ENCODE measurements around the gene EXTL2. TPM values are rescaled to one million over a fixed set of nuclear protein-coding genes. Genes with fewer than 3 reads are reported as not detected.

The EXTL2 gene
- total RNA-seq, 1 experiment from 2014 or later: 37.9 TPM

GRCh38 chr1:100861379-100861778 lies 33.3 kb downstream of the EXTL2 start:
- no peaks in the 10 kb centered on the region for H3K23me2 ChIP-seq (ENCODE audit: insufficient read length, low read depth, low read length, poor library complexity, severe bottlenecking)

More at GRCh38 chr1:100861379-100861778, 33.3 kb downstream of the EXTL2 start:
- Mint-ChIP-seq H3K27ac (no peak overlapping the region), H3K36me3 (ENCODE audit: insufficient read depth in 1 of 3, low read depth in 3 of 3) (no peaks in the 10 kb centered on the region), H3K9me3 (no peaks in the 10 kb centered on the region; a peak in 1 of 5 replicates), H3K4me3 (no peak overlapping the region), H3K4me1 (peaks cover 10% of the 10 kb centered on the region in 2 experiments), H3K27me3 (ENCODE audit: low read depth) (no peaks in the 10 kb centered on the region; the same call in 1 of the 2 replicates)
- no peak overlapping the region for H4K8ac ChIP-seq (replicated peaks; ENCODE audit: insufficient read length, low read depth, low read length)
- H3K23ac ChIP-seq (ENCODE audit: insufficient read length, low read depth, low read length): no peak overlapping the region
- H2BK12ac ChIP-seq (ENCODE audit: insufficient read length, low read depth, low read length): no peak overlapping the region
- no peaks in the 10 kb centered on the region for H3K79me2 ChIP-seq (ENCODE audit: insufficient read depth, low read length)
- H3K27me3 ChIP-seq (ENCODE audit: insufficient read depth, low read length): no peaks in the 10 kb centered on the region
- H2BK20ac ChIP-seq (ENCODE audit: low read depth, low read length, poor library complexity, severe bottlenecking): no peak overlapping the region
- H3K56ac ChIP-seq (ENCODE audit: insufficient read length, low read depth, low read length): no peak overlapping the region
- no peak overlapping the region for H3K4me2 ChIP-seq (ENCODE audit: insufficient read depth, insufficient read length, low read length)
- H4K5ac ChIP-seq (ENCODE audit: insufficient read length, low read depth, low read length): no peak overlapping the region
- no peak overlapping the region for H3K18ac ChIP-seq (ENCODE audit: insufficient read length, low read depth, low read length)
- WGBS (ENCODE audit: extremely low coverage, insufficient read length, low lambda C conversion rate): 100% methylated on average over 1 of the region's 1 CpG
- no peak overlapping the region for H3K14ac ChIP-seq (ENCODE audit: insufficient read depth, low read length)
- H3K9ac ChIP-seq (ENCODE audit: extremely low read depth, insufficient read length, low read length): no peak overlapping the region
- no peak overlapping the region for H2BK5ac ChIP-seq (ENCODE audit: insufficient read length, low read length)
- no peaks in the 10 kb centered on the region for H3K4me1 ChIP-seq (ENCODE audit: insufficient read depth, low read length)
- no peak overlapping the region for H4K91ac ChIP-seq (ENCODE audit: insufficient read length, low read depth, low read length)
- H3K27ac ChIP-seq (ENCODE audit: insufficient read length, low read depth, low read length): no peak overlapping the region
- no peak overlapping the region for H2BK15ac ChIP-seq (ENCODE audit: low read depth, low read length)
- no peak for TF ChIP-seq CTCF (conservative IDR thresholded peaks at IDR 0.05)
- H2AFZ ChIP-seq (ENCODE audit: low read length): no peak overlapping the region
- H4K20me1 ChIP-seq (ENCODE audit: control insufficient read depth, insufficient read depth, insufficient read length): no peaks in the 10 kb centered on the region
- DNase-seq: no peak
- no peak overlapping the region for H3T11ph ChIP-seq (ENCODE audit: low read length)
- no peaks in the 10 kb centered on the region for H3K79me1 ChIP-seq (ENCODE audit: insufficient read depth, low read depth, low read length, poor library complexity, severe bottlenecking)
- no peak overlapping the region for H2AK5ac ChIP-seq (ENCODE audit: insufficient read length, low read length)
- H3K9me3 ChIP-seq (ENCODE audit: control insufficient read depth, low read depth, low read length): no peaks in the 10 kb centered on the region
- no peak overlapping the region for H2BK120ac ChIP-seq (ENCODE audit: low read depth, low read length, poor library complexity, severe bottlenecking)
- H3K4ac ChIP-seq (ENCODE audit: low read depth, low read length): no peak overlapping the region
